NCI-H69 (cell line): ENCODE data around the gene TVP23A.
"Not testable (repeated sequence)": the region's sequence is repeated elsewhere in the genome, so short reads cannot be mapped to it uniquely, and the experiment has no call there.

Experiments used
- DNase-seq: peaks from one replicate; lab custom pipeline; 2025; lab: John Stamatoyannopoulos, UW

TVP23A gene

DNA sequence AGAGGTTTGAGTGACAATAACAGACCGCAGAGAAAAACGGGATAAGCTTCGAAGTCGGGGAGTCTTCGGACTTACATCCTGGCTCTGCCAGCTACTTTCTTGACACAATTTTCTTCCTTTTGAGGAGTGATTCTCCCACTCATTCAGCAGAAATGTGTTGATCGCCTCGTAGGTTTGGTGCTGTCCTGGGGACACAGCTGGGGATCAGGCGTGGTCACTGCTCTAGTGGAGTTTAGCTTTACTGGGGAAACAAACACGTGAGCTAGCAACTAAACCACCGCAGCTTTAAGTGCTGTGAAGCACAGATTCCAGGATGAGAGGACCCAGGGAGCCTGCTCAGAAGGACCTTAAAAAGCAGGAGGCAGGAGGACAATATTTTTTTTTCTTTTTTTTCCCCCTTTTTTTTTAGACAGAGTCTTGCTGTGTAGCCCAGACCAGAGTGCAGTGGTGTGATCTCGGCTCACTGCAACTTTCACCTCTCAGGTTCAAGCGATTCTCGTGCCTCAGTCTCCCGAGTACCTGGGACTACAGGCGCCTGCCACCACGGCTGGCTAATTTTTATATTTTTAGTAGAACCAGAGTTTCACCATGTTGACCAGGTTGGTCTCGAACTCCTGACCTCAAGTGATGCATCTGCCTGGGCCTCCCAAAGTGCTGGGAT, 74.1 kb downstream of the TVP23A start:
- DNase-seq, result no peak

- DNase-seq, result peak; percentile 98
Measured at GRCh38 chr16:10743610-10744369, 74.8 kb downstream of the TVP23A start, which contains the start of gene NUBP1. Gene NUBP1 (plus strand): TSS chr16:10743842. CDS start chr16:10743864, 22 bp downstream.

DNA sequence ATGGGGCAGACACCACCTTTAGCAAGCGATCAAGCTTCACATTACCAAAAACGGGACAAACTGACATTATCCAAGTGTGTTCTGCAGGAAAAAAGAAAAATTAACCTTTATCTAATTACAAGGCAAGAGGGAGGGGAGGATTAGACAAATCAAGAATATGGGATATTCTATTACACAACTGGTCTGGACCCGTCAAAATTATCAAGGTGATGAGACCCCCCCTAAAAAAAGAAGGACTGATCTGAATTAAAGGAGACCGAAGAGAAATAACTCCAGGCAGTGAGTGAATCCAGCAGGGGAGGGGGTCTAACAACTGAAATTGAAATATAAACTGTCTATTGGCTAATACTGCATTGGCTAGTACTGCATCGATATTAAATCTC, 75.4 kb downstream of the TVP23A start:
- DNase-seq, result no peak

DNA sequence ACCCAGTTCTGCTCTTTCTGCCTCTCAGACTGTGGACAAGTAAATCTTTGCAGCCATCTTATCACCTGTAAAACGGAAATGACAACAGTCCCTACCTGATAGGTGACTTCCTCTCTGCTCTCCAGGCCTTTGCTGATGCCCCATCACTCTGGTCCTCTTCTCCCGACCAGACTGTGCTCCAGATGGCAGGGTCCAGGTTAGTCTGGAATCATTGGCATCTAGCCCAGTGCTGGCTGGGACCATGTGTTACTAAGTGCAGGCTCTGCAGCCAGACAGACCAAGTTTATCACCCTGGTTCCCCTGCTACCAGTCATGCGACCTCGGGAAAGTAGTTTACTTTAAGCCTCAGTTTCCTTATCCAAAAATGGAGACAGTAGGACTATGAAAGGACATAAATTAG, 76.8 kb downstream of the TVP23A start:
- peak; percentile 92 for DNase-seq

DNA sequence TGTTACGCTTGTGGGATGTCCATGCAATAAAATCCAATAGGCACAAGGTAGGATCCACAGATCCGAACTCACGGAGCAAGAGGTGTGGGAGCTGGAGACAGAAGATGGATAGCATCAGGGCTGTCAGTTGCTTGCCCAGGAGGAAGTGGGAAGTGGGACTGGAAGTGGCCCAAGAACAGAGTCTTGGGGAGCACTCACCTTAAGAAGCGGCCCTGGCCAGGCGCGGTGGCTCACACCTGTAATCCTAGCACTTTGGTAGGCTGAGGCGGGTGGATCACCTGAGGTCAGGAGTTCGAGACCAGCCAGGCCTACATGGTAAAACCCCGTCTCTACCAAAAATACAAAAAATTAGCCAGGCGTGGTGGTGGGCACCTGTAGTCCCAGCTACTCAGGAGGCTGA, 77.3 kb downstream of the TVP23A start:
- DNase-seq, result not testable (repeated sequence)

DNA sequence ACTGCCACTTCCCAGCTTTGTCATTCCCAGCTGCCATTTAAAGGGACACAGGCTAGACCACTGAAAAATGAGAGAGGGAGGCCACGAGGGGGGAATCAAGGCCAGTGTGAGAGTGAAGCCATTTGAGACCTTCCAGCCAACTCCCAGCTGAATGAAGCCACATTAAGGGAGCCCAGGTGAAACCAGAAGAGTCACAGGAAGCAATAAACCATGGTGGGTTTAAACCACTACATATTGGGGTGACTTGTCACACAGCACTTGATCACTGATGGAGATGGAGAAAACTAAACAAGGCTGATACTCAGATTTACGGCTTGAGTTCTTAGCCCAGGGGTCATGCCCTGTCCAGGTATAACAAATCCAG, 77.8 kb downstream of the TVP23A start:
- DNase-seq, result no peak

- no peak for DNase-seq
Measured at GRCh38 chr16:10740000-10740844, 78.4 kb downstream of the TVP23A start.

DNA sequence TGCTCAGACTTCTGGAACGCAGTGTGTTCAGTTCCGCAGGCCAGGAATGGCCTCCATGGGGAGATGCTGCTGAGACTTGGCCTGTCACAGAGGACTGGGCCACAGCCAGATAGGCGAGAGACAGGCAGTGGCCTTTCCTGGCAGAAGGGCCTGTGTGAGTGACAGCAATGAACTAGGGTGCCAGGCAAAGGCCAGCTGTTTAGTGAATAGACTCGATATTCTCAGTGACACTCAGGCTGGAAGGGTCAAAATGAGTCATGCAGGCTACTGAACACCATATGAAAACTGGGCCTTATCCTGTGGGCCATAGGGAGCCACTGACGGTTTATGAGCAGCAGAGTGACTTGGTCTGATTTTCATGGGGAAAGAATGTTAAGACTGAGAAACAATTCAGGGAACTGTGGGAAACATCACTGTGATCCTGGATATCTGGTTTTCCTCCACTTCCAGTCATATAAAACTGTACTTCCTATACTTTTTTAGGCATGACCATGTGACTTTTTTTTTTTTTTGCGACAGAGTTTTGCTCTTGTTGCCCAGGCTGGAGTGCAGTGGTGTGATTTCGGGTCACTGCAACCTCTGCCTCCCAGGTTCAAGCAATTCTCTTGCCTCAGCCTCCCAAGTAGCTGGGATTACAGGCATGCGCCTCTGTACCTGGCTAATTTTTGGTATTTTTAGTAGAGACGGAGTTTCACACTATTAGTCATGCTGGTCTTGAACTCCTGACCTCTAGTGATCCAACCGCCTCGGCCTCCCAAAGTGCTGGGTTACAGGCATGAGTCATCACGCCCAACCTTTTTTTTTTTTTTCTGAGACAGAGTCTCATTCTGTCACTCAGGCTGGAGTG, 80.1 kb downstream of the TVP23A start:
- peak; percentile 30 for DNase-seq

DNA sequence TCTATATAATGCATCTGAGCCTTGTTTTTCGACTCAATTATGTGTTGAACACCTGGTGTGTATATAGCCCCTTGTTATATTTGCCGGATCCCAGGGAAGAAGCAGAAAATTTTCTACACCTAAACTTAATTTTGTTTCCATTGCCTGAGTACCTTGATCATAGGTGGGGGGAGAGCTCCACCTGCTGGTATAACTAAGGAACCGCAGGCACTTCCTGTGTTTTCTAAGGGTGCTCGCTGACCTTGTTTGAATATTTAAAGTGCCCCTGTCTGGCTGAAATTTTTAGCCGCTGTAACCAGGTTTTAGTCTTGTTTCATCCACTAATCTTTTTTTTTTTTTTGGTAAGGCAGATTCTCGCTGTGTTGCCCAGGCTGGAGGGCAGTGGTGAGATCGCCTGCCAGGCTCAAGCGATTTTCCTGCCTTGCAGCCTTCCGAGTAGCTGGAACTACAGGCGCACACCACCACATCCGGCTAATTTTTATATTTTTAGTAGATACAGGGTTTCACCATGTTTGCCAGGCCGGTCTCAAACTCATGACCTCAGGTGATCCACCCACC, 81.4 kb downstream of the TVP23A start:
- peak; percentile 65 for DNase-seq

DNA sequence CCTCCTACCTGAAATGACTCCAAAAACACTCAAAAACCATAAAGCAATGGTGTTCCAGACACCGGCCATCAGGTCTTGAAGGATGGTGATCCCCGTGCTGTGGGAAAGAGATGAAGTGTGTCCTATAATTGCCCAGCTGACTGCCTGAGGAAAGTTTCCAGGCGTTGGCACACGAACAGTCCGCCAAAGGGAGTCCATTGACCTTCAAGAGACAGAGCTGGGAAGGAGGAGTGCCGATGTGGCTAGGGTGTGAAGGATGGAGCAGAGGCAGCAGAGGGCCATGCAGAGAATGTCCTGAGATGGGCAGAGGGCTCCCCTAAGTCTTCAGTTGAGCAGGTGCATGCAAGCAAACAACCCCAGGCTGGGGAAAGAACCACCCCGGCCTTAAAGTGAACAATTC, 86.8 kb downstream of the TVP23A start:
- no peak for DNase-seq

DNA sequence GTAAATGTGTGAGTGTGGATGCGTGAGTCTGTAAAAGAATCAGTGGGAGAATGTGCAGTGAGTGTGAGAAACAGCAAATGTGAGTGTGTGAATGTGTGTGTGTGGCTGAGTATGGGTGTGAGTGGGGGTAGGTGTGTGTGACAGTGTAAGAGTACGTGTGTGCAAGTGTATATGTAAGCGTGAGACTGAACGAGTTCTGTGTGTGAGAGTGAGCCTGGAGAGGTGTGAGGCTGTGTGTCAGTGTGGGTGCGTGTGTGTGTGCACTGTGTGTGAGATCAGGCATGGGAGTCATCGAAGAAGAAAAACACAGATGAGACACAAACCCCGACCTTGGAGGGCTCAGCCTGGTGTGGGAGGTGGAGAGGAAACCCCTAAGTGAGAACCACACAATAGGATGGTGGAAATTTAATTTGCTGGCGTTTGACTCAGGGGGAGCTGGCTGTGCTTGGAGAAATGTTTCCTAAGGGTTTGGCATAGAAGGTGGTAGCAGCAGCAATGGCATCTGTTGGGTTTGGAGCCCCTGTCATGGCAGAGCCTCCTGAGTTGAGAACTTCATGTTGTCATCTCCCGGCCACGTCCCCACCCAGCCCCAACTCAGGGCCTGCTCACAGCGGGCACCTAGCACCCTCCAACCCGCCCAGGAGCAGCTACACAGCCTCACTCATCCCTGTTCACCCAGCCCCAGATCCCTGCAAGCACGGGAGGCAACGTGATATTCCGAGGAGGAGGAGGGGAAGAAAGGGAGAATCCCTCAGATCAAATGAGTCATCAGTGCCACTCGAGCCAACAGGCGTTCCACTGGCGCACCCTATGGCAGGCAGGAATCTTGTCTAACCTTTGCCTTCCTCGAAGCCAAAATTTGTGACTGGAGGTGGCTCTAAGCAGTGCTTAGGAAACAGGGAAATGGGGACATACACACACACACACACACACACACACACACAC, 89.2 kb downstream of the TVP23A start:
- DNase-seq, result peak; percentile 40

DNA sequence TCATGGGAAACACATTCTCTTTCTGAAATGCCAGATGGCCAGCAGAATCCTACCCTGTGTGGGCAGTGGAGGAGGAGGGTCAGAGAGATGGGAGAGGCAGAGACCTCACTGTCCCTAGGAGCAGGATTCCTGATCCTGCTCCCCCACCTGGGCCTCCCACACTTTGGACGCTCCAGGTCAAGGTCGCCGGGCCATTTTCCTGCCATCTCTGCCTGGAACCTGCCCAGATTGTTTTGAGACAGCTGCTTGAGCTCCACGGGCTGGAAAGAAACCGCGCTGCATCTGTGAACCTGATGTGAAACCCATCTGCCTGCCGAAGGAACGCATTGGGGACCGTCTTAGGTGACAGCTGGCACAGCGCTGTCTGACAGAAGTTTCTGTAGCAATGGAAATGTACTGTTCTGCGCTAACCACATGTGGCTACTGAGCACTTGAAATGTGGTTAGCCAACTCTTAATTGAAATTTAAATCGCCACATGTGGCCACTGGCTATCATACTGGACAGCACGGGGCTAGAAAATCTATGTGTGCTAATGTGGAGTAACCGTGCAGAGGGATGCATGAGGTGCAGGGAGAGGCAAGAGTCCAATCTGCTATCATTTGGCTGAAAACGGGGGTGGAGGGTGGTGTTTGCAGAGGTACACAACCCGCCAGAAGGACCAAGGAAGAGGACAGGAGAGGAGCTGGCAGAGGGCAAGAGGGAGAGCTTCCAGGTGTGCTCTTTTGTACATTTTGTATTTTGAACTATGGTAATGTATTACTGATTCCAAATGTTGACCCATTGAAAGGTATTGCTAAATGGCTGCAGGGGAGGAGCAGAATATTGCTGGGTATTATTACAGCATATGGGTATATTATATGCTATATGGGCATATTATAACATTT, 90.3 kb downstream of the TVP23A start:
- no peak for DNase-seq
